Panc1 (cell line): ENCODE measurements around the gene CXCR5.

Experiments used
- POLR2AphosphoS5 ChIP-seq: IDR thresholded peaks from 2 replicates; pipeline ENCODE4 v1.6.1; 2012; ENCODE audit warnings: mild to moderate bottlenecking, low read depth, low read length, moderate library complexity
- REST ChIP-seq, 2 experiments: IDR thresholded peaks; 2 replicates each; pipeline ENCODE4 v1.6.1; 2011 to 2012; ENCODE audit warnings: low read depth in 2 of 2, control low read depth in 1 of 2, low read length in 1 of 2, mild to moderate bottlenecking in 1 of 2, moderate library complexity in 1 of 2; ENCODE audit not compliant: insufficient read depth in 1 of 2
- SIN3A ChIP-seq: IDR thresholded peaks from 2 replicates; pipeline ENCODE4 v1.6.1; 2012; ENCODE audit warnings: low read depth, mild to moderate bottlenecking, low read length, moderate library complexity, borderline replicate concordance; ENCODE audit not compliant: insufficient read depth
- TF ChIP-seq, protein P1 (sequence below): fragments of 450-650 bp; IDR thresholded peaks from 2 replicates; pipeline ENCODE4 v1.5.1; 2017; ENCODE audit warnings: mild to moderate bottlenecking

DNA sequence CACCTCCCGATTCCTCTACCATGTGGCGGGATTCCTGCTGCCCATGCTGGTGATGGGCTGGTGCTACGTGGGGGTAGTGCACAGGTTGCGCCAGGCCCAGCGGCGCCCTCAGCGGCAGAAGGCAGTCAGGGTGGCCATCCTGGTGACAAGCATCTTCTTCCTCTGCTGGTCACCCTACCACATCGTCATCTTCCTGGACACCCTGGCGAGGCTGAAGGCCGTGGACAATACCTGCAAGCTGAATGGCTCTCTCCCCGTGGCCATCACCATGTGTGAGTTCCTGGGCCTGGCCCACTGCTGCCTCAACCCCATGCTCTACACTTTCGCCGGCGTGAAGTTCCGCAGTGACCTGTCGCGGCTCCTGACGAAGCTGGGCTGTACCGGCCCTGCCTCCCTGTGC lies 10.5 kb downstream of the CXCR5 start:
- no peak for TF ChIP-seq POLR2AphosphoS5
- TF ChIP-seq, protein P1, sequence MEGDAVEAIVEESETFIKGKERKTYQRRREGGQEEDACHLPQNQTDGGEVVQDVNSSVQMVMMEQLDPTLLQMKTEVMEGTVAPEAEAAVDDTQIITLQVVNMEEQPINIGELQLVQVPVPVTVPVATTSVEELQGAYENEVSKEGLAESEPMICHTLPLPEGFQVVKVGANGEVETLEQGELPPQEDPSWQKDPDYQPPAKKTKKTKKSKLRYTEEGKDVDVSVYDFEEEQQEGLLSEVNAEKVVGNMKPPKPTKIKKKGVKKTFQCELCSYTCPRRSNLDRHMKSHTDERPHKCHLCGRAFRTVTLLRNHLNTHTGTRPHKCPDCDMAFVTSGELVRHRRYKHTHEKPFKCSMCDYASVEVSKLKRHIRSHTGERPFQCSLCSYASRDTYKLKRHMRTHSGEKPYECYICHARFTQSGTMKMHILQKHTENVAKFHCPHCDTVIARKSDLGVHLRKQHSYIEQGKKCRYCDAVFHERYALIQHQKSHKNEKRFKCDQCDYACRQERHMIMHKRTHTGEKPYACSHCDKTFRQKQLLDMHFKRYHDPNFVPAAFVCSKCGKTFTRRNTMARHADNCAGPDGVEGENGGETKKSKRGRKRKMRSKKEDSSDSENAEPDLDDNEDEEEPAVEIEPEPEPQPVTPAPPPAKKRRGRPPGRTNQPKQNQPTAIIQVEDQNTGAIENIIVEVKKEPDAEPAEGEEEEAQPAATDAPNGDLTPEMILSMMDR: no peak
- TF ChIP-seq REST (IDR thresholded peaks at IDR 0.05; ENCODE audit: insufficient read depth in 1 of 2, low read depth in 2 of 2, low read length in 1 of 2): no peak
- TF ChIP-seq SIN3A: no peak
